Fibroblast of pulmonary artery (primary cell): ENCODE results near the gene SETD1B.
A peak's percentile ranks its signal among the peaks of the same experiment; 100 is the strongest.
"Not testable (repeated sequence)": the region's sequence is repeated elsewhere in the genome, so short reads cannot be mapped to it uniquely, and the experiment has no call there.

ENCODE experiments used
- DNase-seq: peaks from one replicate; pipeline ENCODE4 v3.0.0-alpha.2; 2010; ENCODE audit warnings: low read depth
- H3K4me3 ChIP-seq: replicated peaks from 2 replicates; pipeline ENCODE4 v1.5.1; 2011; ENCODE audit warnings: low read depth, mild to moderate bottlenecking, control low read depth, low read length, moderate library complexity
- TF ChIP-seq, protein P1 (sequence below): IDR thresholded peaks from 2 replicates; pipeline ENCODE4 v1.5.1; 2011; ENCODE audit warnings: mild to moderate bottlenecking, control low read depth, low read length, inconsistent platforms; ENCODE audit errors: missing control alignments

Gene SETD1B

GRCh38 chr12:121803861-121804416 is at the start of gene SETD1B:
SETD1B (plus strand) TSS chr12:121804009; CDS start chr12:121804738, 729 bp downstream.
- TF ChIP-seq, protein P1, sequence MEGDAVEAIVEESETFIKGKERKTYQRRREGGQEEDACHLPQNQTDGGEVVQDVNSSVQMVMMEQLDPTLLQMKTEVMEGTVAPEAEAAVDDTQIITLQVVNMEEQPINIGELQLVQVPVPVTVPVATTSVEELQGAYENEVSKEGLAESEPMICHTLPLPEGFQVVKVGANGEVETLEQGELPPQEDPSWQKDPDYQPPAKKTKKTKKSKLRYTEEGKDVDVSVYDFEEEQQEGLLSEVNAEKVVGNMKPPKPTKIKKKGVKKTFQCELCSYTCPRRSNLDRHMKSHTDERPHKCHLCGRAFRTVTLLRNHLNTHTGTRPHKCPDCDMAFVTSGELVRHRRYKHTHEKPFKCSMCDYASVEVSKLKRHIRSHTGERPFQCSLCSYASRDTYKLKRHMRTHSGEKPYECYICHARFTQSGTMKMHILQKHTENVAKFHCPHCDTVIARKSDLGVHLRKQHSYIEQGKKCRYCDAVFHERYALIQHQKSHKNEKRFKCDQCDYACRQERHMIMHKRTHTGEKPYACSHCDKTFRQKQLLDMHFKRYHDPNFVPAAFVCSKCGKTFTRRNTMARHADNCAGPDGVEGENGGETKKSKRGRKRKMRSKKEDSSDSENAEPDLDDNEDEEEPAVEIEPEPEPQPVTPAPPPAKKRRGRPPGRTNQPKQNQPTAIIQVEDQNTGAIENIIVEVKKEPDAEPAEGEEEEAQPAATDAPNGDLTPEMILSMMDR = no peak
- peak within 1 kb of the TSS; percentile 78 for H3K4me3 ChIP-seq
- peak; percentile 64 for DNase-seq

- no peak for DNase-seq
- H3K4me3 ChIP-seq = no peak overlapping the region
- TF ChIP-seq, protein P1 = no peak
Measured at GRCh38 chr12:121754836-121755235, 49.0 kb upstream of the SETD1B start.

- no peak for DNase-seq
- TF ChIP-seq, protein P1 = no peak
- no peak overlapping the region for H3K4me3 ChIP-seq
Measured at GRCh38 chr12:121755591-121755990, 48.2 kb upstream of the SETD1B start.

DNA sequence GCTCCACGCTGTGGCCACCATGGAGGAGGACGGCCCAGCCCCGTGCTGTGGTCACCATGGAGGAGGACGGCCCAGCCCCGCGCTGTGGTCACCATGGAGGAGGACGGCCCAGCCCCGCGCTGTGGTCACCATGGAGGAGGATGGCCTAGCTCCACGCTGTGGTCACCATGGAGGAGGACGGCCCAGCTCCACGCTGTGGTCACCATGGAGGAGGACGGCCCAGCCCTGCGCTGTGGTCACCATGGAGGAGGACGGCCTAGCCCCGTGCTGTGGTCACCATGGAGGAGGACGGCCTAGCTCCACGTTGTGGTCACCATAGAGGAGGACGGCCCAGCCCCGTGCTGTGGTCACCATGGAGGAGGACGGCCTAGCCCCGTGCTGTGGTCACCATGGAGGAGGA is 45.3 kb upstream of the SETD1B start:
- H3K4me3 ChIP-seq, DNase-seq: not testable (repeated sequence)

DNA sequence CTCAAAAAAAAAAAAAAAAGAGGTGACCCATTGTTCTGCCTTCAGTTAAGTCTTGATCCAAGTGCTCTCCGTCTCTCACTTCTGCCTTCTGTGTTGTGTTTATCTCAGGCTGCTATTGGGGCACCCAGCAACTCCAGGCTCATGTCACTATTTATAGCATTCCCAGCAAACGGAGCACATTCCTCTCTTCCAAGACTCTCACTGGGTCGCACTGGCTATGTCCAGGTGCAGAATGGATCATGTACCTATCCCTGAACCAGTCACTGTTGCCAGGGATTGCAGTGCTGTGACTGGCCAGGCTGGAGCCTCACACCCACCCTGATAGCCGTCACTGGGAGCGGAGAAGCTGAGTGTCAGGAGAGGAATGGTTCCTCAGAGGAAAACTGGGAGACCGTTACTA is 41.5 kb upstream of the SETD1B start:
- TF ChIP-seq, protein P1 = no peak

DNA sequence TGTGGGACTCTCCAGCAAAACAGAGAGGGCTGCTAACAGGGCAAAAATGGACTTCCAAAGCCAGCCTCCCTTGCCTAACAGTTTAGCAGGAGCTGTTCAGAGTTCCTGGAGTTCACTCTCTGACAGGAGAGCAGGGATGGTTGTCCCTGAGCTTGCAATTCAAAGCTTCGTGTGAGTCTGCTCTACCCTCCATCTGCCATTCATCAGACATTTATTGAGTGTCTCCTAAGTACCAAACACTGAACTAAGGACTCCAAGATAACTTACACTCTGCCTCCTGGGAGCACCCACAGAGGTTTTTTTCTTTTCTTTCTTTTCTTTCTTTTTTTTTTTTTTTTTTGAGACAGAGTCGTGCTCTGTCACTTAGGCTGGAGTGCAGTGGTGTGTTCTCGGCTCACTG is 39.0 kb upstream of the SETD1B start:
- no peak for DNase-seq
- TF ChIP-seq, protein P1 = no peak
- no peak overlapping the region for H3K4me3 ChIP-seq

More for the DNA sequence above, 41.5 kb upstream of the SETD1B start:
- no peak for DNase-seq
- no peak overlapping the region for H3K4me3 ChIP-seq

DNA sequence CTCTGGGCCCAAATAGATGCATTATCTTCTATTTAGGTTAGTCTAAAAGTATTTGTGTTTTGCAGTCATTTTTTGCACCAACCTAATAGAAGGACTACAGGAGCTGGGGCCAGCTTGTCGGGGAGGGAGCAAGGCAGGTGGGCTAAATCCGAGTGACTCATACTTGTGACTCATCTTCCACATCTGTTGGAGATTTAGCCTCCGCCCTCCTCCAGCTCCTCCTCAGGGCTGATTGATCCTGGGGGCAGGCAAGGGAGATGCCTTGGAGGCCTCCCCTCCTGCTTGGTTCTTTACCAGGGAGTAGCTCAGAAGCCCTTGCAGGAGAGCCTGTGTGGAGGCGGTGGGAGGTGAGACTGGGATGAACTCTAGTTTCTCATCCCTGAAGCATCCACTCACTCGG is 38.2 kb upstream of the SETD1B start:
- TF ChIP-seq, protein P1 = no peak
- peak; percentile 72 for DNase-seq
- no peak overlapping the region for H3K4me3 ChIP-seq
